Measurements from ENCODE around the gene RAPGEF2. TPM values are rescaled to one million over a fixed set of nuclear protein-coding genes. Genes with fewer than 3 reads are reported as not detected.
"Not testable (repeated sequence)": the region's sequence is repeated elsewhere in the genome, so short reads cannot be mapped to it uniquely, and the experiment has no call there.

The RAPGEF2 gene
- total RNA-seq, 1 donor from 2014 or later = 15.3 TPM

GRCh38 chr4:159229164-159229563 lies 126.3 kb downstream of the RAPGEF2 start:
- intact Hi-C loops (cut with micrococcal nuclease) = no loop called here

- intact Hi-C loops (cut with micrococcal nuclease) = no loop called here
Measured at GRCh38 chr4:159232465-159233106, 129.7 kb downstream of the RAPGEF2 start.

- intact Hi-C loops (cut with micrococcal nuclease) = no loop called here
Measured at GRCh38 chr4:159235779-159236368, 133.0 kb downstream of the RAPGEF2 start.

- intact Hi-C loops (cut with micrococcal nuclease) = no loop called here
Measured at GRCh38 chr4:159237975-159238374, 135.1 kb downstream of the RAPGEF2 start.

GRCh38 chr4:159238631-159239030 lies 135.8 kb downstream of the RAPGEF2 start:
- intact Hi-C loops (cut with micrococcal nuclease) = no loop called here

GRCh38 chr4:159239629-159240028 lies 136.8 kb downstream of the RAPGEF2 start:
- intact Hi-C loops (cut with micrococcal nuclease) = no loop called here

GRCh38 chr4:159240046-159240445 lies 137.2 kb downstream of the RAPGEF2 start:
- intact Hi-C loops (cut with micrococcal nuclease) = no loop called here

GRCh38 chr4:159240687-159241086 lies 137.8 kb downstream of the RAPGEF2 start:
- intact Hi-C loops (cut with micrococcal nuclease) = no loop called here

- intact Hi-C loops (cut with micrococcal nuclease) = no loop called here
Measured at GRCh38 chr4:159242427-159242826, 139.5 kb downstream of the RAPGEF2 start.

GRCh38 chr4:159248384-159249178 lies 145.7 kb downstream of the RAPGEF2 start:
- intact Hi-C loops (cut with micrococcal nuclease) = no loop called here

GRCh38 chr4:159250751-159251325 lies 148.0 kb downstream of the RAPGEF2 start:
- intact Hi-C loops (cut with micrococcal nuclease) = no loop called here

- intact Hi-C loops (cut with micrococcal nuclease) = not testable (repeated sequence)
Measured at GRCh38 chr4:159251580-159251979, 148.7 kb downstream of the RAPGEF2 start.

GRCh38 chr4:159252491-159252890 lies 149.6 kb downstream of the RAPGEF2 start:
- intact Hi-C loops (cut with micrococcal nuclease) = no loop called here

- intact Hi-C loops (cut with micrococcal nuclease) = no loop called here
Measured at GRCh38 chr4:159256037-159256436, 153.2 kb downstream of the RAPGEF2 start.

GRCh38 chr4:159258889-159259560 lies 156.1 kb downstream of the RAPGEF2 start:
- intact Hi-C loops (cut with micrococcal nuclease) = no loop called here

- intact Hi-C loops (cut with micrococcal nuclease) = no loop called here
Measured at GRCh38 chr4:159264057-159264456, 161.2 kb downstream of the RAPGEF2 start.

- intact Hi-C loops (cut with micrococcal nuclease) = no loop called here
Measured at GRCh38 chr4:159266981-159267868, 164.3 kb downstream of the RAPGEF2 start.

- intact Hi-C loops (cut with micrococcal nuclease) = no loop called here
Measured at GRCh38 chr4:159267869-159268285, 165.0 kb downstream of the RAPGEF2 start.

GRCh38 chr4:159268607-159269006 lies 165.7 kb downstream of the RAPGEF2 start:
- intact Hi-C loops (cut with micrococcal nuclease) = no loop called here

- intact Hi-C loops (cut with micrococcal nuclease) = no loop called here
Measured at GRCh38 chr4:159269116-159269515, 166.2 kb downstream of the RAPGEF2 start.

Data from T-helper 2 cell treated with Interferon-gamma antibody and Interleukin-4, amounts not matched to agents 100 ng/mL and 5 ng/mL, for 36 hours (primary cell).